GM21447 (cell line): ENCODE measurements around the gene EPN2.

Experiments used
- ATAC-seq: cut with Tn5 transposase; IDR thresholded peaks from one replicate; pipeline ENCODE4 v1.9.1; 2021; ENCODE audit not compliant: unreplicated experiment

The EPN2 gene

DNA sequence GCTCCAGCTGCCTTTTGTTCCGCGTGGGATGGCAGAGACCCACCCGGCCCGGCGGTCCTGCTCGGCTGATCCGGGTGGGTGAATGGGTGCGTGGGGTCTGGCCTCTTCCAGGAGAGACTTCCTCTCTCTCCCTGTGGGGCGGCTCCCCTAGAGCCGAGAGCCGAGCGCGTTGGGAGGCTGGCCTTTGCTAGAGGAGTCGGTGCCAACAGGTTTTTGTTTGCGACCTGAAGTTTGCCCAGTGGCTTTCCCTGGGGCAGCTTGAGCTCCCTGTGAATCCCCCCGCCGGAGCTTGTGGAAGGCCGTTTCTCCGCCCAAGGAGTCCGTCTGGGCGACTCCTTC lies 970 bp downstream of the EPN2 start:
- ATAC-seq: no peak

DNA sequence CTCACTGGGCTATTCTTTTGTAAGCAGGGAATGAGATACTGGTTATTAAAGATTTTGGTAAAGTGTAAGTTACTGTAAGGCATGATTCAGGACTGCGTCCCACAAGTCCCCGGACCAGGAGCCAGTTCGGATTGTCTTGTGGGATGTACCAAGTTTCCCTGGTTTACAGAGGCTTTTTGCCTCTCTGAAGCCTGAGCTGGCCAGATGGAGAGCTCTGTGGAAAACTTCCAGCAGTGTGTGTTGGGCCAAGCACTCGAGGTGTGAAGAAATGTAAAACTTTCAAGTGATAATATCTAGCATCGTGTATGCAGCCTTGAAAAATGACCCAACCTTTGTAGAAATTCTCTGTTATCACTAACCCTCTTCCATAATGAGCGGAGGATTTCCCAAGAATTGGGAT lies 2.4 kb downstream of the EPN2 start:
- ATAC-seq: no peak

DNA sequence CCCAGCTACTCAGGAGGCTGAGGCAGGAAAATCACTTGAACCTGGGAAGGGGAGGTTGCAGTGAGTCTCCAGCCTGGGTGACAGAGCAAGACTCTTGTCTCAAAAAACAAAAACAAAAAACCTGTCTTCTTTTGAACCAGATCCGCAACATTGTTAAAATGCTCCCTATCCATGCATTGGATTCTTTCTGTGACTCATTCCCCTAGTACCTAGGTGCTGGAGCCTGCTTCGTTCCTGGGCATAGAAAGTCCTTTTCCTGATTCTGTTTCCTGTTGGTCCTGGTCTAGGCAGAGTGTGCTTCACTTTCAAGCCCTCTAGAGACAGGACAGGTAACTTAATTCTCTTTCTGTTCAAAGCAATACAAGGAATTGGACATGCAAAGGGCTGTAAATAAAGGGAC lies 5.2 kb downstream of the EPN2 start:
- no peak for ATAC-seq

DNA sequence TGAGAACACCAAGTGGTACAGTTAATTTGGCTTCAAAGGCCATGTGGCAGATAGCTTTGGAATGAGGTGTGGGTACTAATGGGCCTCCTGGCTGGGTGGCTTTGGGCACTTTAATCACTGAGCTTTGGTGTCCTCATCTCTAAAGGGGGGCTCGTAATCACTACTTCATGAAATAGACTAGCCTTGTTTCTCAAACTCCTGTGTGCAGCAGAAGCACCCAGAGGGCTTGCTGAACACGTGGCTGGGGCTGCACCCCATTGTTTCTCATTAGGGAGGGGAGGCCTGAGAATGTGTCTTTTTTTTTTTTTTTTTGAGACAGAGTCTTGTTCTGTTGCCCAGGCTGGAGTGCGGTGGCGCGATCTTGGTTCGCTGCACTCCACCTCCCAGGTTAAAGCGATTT lies 5.8 kb downstream of the EPN2 start:
- no peak for ATAC-seq

DNA sequence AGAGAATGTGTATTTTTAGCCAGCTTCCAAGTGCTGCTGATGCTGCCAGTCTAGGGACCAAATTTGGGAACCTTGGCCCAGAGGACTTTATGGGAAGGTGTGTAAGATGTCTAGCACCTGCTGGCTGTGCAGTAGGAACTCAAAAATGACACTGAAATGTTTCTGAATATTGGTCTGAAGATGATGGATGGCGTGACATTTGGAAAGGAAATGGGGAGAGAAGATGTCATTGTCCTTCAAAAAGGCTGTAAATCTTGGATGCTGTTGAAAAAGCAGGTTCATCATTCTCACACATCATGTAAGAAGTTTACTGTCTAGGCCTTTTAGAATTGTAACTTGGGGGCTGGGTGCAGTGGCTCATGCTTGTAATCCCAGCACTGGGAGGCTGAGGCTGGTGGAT lies 6.7 kb downstream of the EPN2 start:
- no peak for ATAC-seq

DNA sequence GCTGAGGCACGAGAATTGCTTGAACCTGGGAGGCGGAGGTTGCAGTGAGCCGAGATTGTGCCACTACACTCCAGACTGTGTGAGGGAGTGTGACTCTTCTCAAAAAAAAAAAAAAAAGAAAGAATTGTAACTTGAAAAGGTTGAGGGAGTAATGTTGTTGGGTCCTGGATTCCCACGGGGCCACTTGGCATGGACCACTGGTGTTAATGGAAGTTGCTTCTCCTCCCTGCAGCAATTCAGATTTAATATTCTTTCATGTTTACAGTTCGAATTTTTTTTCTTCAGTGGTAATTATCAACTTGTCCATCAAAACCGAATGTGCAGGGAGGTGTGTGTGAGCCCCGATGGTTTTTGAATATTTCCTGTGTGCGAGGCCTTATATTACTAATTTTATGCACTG lies 7.2 kb downstream of the EPN2 start:
- ATAC-seq: no peak

DNA sequence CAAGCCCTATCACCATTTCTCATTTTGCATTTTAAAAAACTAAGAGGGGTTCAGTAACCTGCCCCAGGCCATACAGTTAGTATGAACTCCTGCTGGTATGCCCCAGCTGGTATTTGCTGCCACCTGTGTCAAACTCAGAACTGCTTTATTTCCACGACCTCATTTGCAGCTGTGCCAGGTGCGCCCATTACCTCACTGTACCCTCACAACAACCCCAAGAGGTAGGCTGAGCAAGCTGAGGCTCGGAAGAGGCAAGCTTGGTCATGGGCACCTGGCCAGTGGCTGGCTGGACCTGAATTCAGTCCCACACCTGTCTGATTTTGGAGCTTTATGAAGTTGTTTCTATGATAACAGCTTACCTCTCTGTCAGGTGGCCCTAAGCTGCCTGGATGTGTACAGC lies 7.6 kb downstream of the EPN2 start:
- ATAC-seq: no peak

DNA sequence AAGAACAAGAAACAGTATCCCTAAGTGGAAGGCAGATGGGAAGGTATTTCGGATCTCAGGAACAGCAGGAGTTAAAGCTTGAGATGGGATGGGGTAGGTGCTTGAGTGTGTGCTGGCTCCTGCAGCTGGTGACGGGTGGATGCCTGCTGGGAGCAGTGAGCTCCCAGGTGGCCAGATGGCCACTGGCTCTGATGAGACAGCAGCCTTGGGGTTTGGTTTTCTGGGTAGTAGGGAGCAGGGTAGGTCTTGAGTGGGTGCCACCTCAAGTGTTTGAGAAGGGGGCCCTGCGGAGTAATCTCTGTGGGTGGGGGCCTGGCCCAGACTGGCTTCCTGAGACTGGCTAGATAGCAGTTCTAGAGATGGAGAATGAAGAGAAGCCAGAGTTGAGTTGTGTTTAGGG lies 10.3 kb downstream of the EPN2 start:
- ATAC-seq: no peak

DNA sequence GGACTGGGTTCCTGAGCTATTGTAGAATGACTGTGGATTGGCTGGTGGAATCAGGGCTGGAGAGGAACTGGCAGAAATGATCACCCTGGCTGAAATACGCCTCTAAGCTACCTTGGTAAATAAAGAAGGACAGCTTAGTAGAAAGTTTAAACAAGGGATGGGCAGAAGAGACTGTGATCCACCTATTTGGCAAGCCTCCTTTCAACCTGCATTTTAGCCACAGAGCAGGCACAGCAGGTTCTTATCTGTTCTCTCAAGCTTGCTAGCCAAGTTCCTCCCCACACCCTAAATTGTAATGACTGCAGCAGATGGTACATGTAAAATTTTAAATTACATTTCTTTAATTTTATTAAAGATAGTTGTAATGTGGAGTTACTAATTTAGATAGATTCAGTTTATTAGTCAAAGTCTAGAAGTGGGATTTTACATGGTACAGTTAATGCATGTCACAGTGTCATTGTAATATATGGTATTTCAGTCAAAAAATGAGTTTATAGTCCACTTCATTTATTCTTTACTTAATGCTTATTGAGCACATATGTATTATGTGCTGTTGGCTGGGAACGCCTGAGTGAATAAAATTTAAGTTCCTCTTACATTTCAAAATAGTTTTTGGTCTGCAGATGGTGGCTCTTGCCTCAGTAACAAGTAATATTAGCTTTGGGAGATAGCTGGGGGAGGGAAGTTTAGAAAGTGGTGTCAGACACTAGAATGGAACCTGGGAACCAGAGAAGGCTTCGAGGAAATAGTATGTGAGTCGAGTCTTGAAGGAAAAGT lies 11.2 kb downstream of the EPN2 start:
- no peak for ATAC-seq

DNA sequence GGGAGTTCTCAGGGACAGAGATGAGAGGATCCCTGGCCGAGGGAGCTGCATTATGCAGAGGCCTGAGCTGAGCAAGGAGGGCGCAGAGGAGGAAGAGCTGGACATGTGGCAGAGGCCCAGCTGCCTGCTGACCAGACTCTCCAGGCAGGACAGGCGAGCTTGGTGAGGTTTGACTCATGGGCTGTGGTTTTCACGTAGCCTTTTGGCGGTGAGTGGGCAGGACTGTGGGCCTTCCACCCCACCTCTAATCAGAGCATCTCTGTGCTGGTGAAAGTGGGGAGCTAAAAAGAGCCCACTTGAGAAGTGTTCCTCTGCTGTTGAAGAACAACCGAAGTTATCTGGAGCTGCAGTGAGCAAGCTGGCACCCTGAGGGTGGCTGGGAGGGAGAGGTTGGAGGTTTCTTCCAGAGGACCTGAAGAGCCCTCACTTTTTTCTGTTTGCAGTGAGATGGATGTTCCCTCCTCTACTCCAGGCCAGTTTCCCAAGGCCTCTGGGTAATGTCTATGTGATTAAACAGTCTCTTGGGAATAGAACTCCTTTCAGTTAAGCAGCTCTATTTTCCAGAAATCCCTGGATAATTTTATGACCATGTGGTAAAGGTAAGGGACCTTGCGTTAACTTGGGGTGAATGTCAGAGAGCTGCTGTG lies 11.9 kb downstream of the EPN2 start:
- no peak for ATAC-seq

DNA sequence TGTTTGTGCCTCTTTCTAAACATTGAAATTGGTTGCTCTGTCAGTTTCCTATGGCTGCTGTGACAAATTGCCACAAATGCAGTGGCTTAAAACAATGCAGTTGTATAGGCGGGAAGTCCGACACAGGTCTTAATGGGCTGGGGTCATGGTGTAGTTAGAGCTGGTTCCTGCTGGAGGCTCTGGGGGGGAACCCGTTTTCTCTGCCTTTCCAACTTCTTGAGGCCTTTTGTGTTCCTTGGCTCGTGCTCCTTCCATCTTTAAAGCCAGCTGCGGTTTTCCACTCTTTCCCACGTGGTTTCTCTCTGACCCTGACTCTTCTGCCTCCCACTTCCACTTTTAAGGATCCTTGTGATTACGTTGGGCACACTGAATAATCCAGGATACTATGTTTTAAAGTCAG lies 12.5 kb downstream of the EPN2 start:
- no peak for ATAC-seq

DNA sequence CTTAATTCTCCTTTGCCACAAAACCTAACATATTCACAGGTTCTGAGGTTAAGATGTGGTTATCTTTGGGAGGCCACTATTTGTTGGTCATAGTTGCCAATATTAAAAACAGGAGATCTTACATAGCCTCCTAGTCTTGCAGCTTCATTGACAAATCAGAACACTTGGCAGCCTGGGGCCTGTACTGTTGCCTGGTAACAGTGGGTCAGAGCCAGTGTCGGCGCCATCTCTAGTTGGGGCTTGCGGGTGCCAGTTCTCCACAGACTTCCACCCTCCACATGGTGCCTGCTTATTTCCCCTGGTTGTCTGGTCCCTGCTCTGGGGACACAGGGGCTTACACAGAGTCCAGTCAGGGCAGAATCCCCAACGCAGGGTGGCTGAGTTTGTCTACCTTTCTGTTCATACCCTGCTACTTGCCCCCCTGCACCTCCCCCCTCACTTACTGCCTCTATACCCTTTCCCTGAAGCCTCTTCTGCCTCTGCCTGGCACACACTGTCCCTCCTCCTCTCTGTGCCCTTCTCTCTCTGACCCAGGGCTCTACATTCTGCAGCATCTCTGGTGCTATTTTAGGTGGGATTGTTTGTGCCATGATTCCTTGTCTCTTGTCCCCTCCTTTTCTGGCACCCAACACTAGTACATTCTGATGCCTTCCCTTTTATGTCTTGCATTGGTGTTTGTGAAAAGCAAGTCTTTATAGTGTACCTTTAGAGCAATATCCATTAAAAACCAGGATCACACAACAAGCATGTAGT lies 13.4 kb downstream of the EPN2 start:
- no peak for ATAC-seq

DNA sequence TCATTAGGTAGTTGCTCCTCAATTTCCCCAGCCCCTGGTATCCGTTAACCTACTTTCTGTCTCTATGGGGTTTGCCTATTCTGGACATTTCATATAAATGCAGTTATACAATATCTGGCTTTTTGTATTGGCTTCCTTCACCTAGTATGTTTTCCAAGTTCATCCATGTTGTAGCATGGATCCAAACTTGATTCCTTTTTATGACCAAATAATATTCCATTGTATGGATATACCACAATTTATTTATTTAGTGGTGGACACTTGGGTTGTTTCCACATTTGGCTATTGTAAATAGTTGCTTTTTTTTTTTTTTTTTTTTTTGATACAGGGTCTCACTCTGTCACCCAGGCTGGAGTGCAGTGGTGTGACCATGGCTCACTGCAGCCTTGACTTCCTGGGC lies 15.9 kb downstream of the EPN2 start:
- ATAC-seq: no peak

DNA sequence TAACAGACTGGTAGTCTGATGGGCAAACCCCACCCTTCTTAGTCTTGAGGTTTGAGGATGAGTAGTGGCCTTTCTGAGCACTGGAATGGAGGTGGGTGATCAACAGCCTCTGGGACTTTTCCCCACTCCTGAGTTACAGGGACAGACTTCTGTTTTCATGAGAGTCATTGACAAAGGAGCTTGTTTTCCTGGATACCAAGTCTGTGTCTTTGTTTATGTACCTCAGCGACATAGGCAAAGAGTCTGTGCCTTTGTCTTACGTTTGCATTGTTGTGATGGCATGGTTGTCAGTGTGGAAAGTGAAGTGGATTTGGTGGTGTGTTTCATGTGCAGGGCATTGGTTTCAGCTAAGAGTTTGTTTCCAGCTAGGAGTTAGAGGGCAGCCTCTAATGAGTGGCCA lies 17.5 kb downstream of the EPN2 start:
- ATAC-seq: no peak

DNA sequence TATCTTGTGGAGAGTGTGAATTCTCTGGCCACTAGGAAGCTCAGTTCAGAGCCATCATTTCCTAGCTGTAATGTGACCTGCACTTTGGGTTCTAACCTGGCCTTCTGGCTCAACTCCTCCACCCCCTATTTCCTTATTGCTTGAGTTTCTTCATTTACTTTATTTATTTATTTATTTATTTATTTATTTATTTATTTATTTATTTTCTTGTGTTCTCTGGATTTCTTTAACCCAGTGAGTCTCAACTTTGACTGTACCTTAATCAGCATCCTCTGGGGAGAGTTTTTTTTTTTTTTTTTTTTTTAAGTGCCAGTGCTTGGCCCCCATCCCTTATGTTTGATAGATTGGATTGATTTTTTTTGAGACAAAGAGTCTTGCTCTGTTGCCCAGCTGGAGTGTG lies 18.1 kb downstream of the EPN2 start:
- ATAC-seq: no peak

DNA sequence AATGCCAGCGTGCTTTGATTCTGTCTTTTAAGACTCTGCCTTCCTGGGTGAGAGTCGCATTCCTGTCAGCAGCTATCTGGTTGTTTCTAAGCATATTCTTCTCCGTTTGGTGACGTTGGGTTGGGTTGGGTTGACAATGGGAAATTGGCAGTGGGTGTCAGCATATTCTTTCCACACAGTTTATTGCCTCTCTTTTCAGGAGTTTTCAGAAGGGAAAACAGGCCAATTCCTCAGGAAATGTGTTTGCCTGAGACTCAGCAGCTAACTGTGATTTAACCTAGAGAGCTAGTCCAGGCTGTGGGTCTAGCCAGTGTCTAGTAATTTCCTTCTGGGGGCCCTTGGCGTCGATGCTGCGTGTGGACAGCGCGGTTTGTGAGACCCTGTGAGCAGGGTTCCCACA lies 21.2 kb downstream of the EPN2 start:
- no peak for ATAC-seq

DNA sequence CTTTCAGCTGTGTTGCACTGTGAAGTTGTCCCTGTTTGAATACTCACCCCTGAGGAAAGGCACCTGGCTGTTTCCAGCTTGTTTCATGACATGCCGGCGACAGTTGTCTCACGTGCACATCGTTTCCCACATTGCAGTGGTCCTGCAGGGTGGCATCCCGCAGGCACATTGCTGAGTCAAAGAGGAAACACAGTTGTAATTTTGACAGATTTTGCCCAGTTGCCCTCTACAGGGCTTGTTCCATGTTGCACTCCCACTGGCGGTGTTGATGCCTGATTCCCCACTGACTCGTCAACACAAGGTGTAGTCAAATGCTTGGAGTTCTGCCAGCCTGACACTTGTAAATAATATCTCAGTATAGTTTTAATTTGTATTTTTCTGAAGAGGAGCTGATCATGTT lies 23.8 kb downstream of the EPN2 start:
- ATAC-seq: no peak

DNA sequence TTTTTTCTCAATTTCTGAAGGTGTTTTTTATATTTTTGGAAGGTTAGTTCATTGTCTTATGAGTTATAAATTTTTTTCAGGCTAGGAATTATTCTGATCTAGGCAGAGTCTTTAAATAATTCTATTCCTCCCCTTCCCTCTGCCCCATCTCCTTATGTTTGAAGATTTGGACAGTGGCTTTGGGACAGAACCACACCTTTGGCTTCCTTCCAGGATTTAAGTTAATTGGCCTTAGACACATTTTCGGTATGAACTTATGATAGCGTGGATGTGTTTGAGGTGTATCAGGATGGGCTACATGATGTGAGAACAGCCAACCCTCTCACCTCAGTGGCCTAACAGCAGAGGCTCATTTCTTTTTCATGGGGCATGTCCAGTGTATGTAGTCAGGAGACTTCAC lies 24.3 kb downstream of the EPN2 start:
- no peak for ATAC-seq

DNA sequence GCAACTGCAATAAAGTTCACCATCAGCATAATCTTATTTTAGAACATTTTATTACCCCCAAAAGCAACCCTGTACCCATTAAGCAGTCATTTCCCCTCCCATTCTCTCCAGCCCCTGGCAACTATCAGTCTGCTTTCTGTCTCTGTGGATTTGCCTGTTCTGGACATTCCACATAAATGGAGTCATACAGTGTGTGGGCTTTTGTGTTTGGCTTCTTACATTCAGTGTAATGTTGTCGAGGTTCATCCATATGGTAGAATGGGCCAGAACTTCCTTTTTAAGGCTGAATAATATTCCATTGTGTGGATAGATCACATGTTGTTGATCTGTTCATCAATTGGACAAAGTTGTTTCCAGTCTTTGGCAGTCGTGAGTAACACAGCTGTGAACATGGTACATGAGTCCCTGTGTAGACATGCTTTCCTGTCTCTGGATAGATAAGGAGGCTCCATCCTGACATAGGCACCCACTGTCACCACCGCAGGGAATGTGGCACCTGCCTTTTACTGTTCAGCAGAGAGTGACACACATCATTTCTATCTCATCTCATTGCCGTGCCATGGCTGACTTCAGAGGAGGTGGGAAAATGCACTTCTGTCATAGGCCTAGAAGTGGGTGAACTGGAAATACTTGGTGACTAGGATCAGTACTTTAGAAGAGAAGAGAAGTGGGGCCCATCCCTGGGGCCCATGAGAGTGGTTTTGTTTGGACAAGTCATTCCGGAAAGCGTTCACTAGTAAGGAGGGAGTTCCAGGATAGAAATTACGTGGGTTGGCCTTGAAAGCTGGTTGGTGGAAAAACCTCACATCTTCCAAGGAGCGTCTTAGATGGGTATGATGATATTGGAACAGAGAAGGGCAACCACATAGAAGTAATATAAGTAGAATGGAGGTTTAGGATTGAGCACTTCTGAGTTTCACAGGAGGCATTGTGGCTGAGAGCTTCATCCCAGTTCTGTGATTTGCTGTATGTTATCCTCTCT lies 25.8 kb downstream of the EPN2 start:
- ATAC-seq: no peak

DNA sequence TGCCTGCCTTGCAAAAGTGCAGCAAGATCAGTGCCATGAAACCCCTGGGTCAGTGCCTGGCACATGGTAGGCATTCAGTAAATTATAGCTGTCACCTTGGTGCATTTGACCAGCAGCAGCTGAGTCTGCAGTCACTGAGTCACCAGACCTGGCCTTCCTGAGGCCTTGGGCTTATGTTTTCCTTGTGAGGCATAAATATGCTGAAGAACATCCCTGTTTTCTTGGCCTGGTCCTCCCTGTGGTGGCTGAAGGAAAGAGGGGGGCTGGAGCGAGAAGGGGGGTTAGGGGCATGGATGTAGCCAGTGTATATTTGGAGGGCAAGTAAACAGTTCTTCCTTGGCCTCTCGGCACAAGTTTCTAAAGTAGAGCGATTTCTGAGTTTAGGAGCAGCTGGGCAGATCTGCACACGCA lies 26.5 kb downstream of the EPN2 start:
- ATAC-seq: no peak

DNA sequence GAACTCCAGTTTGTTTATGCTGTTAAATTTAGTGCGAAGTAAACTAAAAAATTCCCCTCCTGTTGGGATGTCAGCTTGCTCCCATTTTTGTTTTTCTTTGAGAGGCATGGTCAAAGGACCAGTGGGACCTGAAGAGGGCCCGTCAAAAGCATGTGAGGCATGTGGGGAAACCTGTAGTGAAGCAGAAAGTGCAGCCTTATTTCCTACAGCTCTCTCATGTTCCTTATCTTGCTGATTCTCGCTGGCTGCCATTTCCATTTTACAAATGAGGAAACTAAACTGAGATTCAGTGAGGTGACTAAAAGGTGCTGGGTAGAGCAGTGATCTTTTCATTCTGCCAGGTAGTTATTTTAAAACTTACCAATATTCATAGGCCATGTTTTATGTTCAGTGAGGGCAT lies 27.1 kb downstream of the EPN2 start:
- no peak for ATAC-seq
